GM13976 (cell line): ENCODE measurements around the gene SLC17A8.
"Not testable (repeated sequence)": the region's sequence is repeated elsewhere in the genome, so short reads cannot be mapped to it uniquely, and the experiment has no call there.

Experiments
- DNase-seq: peaks from one replicate; pipeline ENCODE4 v3.0.0; 2012; ENCODE audit warnings: low spot score
- CTCF ChIP-seq: IDR thresholded peaks from 2 replicates; pipeline ENCODE4 v1.5.1; 2012; ENCODE audit warnings: borderline replicate concordance, mild to moderate bottlenecking; ENCODE audit not compliant: insufficient read depth; ENCODE audit errors: extremely low read depth, missing control alignments, control extremely low read depth
- in situ Hi-C: fragments of 300-500 bp; cut with MboI; formaldehyde crosslinking; loops from one replicate; pipeline ENCODE4 v1.12.0; 2022; ENCODE audit warnings: low sequenced_read_pairs, mixed read lengths, inconsistent platforms; ENCODE audit not compliant: unreplicated experiment

The SLC17A8 gene

GRCh38 chr12:100332852-100333251 lies 24.0 kb upstream of the SLC17A8 start:
- in situ Hi-C loops = no loop called here
- DNase-seq = no peak
- TF ChIP-seq CTCF = no peak

- in situ Hi-C loops = no loop called here
- no peak for TF ChIP-seq CTCF
- no peak for DNase-seq
Measured at GRCh38 chr12:100337299-100337698, 19.6 kb upstream of the SLC17A8 start.

- in situ Hi-C loops = no loop called here
- DNase-seq = no peak
Measured at GRCh38 chr12:100337727-100338126, 19.1 kb upstream of the SLC17A8 start.

GRCh38 chr12:100339071-100339470 lies 17.8 kb upstream of the SLC17A8 start:
- in situ Hi-C loops = no loop called here
- TF ChIP-seq CTCF = no peak
- no peak for DNase-seq

More at GRCh38 chr12:100337727-100338126, 19.1 kb upstream of the SLC17A8 start:
- no peak for TF ChIP-seq CTCF

- DNase-seq, in situ Hi-C loops: not testable (repeated sequence)
Measured at GRCh38 chr12:100342897-100343296, 14.0 kb upstream of the SLC17A8 start.

- in situ Hi-C loops, DNase-seq: not testable (repeated sequence)
Measured at GRCh38 chr12:100344351-100344750, 12.5 kb upstream of the SLC17A8 start.

GRCh38 chr12:100345020-100345767 lies 11.7 kb upstream of the SLC17A8 start:
- TF ChIP-seq CTCF = no peak
- in situ Hi-C loops = no loop called here
- no peak for DNase-seq

GRCh38 chr12:100346660-100347059 lies 10.2 kb upstream of the SLC17A8 start:
- DNase-seq = no peak
- in situ Hi-C loops = no loop called here
- no peak for TF ChIP-seq CTCF
